NCI-H2227 treated with DMSO at 0.1 percent for 48 hours (cell line): ENCODE measurements around the gene WDR6.

Source experiments
- DNase-seq: peaks from one replicate; lab custom pipeline; 2025; lab: John Stamatoyannopoulos, UW

The WDR6 gene

GRCh38 chr3:49013738-49014660 lies 6.8 kb downstream of the WDR6 start:
- no peak for DNase-seq

DNA sequence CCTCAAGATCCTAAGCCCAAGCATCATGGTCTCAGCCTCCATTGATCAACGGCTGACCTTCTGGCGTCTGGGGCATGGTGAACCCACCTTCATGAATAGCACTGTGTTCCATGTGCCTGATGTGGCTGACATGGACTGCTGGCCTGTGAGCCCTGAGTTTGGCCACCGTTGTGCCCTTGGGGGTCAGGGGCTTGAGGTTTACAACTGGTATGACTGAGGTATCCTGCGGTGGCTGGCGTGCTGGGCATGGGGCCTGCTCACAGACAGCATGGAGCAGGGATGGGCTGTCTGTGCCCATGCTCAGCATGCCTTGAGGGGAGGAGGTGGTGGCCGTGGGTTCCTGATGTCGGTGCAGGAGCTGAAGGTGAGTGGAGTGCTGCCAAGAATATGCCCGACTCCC lies 7.9 kb downstream of the WDR6 start:
- DNase-seq: no peak

DNA sequence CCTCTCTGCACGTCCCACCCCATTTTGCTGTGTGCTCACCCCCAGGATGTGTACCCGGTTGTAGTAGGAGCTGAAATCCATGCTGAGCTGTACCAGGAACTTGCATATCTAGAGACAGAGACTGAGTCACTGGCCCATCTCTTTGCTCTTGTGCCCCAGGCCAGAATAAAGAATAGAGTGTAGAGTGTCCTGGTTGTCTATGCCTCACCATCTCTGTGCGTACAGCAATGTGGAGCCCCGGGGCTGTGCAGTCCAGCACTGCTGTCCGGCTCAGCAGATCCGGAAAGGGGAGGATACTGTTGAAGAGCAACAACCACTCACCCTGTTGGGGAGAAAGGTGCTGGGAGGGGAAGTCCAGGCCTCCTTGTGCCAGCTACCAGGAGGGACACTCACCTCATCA lies 8.6 kb downstream of the WDR6 start:
- no peak for DNase-seq

DNA sequence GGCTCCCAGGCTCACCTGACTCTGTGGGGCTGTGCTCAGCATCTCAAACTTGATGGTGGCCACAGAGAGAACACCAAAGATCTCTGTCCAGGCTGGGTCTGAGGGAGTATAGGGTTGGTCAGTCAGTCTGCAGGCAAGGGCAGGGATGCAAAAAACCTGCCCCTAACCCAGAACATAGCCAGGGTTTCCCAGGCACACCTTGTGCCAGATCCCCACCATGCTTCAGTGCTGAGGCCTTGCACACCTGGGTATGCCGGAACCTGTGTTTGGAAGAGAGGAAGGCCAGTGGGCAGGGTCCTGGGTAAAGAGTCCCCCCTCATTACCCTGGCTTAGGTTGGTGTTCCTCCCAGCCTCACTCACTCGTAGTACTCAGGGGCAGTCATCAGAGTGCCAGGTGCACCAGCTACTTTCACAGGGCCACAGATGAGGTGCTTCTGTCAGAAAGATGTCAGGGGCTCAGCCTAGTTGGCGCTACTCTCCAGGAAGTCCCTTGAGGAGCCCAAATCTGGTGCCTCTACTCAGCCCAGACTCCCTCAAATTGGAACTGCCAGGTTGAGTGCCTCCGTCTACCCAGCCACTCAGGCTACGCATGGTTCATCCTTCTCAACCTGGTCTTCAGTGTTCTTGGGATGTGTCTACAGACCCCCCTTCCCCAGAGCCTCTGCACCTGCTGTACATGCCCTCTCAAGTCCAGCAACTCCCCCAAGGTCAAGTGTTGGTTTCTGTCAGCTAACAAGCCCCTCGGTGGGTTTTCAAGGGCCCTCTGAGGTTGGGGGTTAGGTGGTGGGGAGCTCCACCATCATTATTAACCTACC lies 9.4 kb downstream of the WDR6 start:
- no peak for DNase-seq

DNA sequence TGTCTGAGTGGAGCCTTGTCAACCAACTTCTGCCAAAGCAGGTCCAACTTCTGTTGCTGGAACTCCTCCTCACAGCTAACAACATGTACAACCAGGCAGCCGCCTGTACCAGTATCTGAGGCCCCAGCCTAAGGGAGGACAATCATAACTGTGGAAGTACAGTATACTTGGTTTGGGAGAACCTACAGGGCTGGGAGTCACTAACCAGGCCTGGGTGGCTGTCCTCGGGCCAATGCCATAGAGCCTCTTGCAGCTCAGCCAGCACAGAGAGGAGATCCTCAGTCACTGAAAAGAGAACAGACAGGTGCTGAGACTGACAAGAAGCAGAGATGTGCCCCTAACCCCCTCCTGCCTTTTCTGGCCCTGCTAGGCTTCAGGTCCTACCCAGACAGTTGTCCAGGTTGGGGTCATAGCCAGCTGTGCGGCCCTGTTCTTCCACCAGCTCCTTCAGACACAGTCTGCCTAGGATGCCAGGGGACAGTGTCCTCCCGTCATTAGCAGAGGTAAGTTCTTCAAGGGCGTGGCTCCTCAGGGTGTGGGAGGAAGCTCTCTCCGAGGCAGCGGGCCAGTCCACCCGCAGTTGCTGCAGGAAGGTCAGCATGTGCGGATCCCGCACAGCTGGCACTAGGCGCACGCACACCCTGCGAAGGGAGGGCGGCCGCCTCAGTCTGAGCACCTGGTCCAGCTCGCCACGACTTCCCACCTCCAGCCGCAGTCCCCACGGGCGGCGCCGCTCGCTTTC lies 10.2 kb downstream of the WDR6 start:
- DNase-seq: no peak

DNA sequence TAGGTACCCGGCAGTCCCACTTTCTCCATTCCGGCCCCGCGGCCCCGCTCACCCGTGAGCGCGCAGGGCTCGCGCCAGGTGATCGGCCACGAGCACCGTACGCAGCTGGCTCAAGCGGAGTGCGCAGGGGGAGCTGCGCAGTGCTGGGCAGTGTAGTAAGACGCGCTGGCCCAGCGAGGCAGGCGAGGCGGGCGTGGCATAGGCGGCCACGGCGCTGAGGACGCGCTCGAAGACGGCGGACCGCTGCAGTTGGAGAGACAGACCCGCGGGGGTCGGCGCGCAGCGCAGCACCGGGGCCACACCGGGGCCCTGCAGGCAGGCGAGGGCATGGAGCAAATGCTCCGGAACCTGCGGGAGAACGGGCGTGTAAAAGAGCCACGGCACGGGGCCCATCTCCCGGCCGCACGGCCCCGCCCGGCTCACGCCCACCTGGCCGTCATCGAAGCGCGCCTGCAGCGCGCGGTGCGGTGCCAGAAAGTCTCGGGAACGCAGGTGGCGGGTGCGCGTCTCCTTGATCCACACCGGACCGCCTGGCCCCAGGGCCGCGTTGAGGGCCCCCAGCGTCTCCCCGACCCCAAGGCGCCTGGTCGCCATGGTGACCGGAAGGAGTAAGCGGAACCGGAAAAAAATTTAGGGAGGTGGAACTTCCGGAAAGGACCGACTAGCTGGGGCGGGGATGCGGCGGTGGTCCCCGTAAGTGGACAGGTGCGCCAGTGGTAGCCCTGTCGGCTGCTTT lies 10.9 kb downstream of the WDR6 start, which contains the start of gene DALRD3:
Gene DALRD3 (minus strand): TSS at position 610 of the 736 bp plus-strand sequence. CDS start 16 bp downstream, at position 594.
- peak; percentile 63 for DNase-seq

- no peak for DNase-seq
These were observed 11.5 kb downstream of the WDR6 start for GRCh38 chr3:49018707-49019006.

- DNase-seq: no peak
These were observed 12.7 kb downstream of the WDR6 start for GRCh38 chr3:49019941-49020329.

- DNase-seq: no peak
These were observed 13.4 kb downstream of the WDR6 start for GRCh38 chr3:49020330-49021212.

GRCh38 chr3:49021213-49021812 lies 14.1 kb downstream of the WDR6 start:
- peak; percentile 91 for DNase-seq

DNA sequence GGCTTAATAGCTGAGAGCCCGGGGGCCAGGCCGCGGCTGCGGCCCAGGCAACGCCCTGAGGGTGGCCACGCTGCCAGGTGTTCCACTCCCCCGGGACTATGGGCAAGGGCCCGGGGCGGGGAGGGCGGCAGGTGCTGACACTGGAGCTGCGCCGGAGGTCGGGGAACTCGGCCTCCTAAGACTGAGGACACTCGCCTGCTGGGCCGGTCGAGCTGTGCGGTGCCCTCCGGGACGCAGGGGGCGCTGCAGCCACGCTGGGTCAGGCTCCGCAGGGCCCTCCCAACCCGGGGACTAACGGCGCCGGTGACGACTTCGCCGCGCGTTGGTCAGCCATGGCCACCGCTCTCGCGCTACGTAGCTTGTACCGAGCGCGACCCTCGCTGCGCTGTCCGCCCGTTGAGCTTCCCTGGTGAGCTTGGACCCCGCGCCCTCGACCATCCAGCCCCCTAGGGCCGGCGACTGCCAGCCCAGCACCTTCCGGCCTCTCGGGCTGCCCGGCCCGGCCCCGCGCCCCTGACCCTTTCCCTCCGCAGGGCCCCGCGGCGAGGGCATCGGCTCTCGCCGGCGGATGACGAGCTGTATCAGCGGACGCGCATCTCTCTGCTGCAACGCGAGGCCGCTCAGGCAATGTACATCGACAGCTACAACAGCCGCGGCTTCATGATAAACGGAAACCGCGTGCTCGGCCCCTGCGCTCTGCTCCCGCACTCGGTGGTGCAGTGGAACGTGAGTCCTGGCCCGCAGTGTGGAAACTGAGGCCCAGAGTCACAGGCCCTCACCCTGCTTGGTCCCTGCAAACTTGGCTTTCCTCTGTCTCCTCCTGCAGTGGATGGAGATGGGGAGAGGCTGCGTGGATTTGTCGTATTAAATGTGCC lies 14.9 kb downstream of the WDR6 start, which contains the start of gene NDUFAF3:
Gene NDUFAF3 (plus strand): TSS at position 309 of the 875 bp plus-strand sequence. CDS start 24 bp downstream, at position 333.
- peak; percentile 64 for DNase-seq

- DNase-seq: no peak
These were observed 15.5 kb downstream of the WDR6 start for GRCh38 chr3:49022688-49023171.

DNA sequence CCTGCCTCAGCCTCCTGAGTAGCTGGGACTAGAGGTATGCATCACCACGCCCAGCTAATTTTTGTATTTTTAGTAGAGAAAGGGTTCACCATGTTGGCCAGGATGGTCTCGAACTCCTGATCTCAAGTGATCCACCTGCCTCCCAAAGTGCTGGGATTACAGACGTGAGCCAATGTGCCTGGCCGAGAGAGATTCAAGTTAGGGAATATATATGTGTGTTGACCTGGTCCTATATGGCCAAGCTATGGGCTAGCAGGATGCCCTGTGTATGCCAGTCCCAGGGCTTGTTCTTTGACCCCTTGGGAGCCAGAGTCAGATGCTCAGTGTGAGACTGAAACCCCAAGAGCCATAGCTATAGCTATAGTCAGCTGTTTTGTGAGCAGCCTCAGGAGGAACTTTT lies 16.6 kb downstream of the WDR6 start:
- DNase-seq: no peak

DNA sequence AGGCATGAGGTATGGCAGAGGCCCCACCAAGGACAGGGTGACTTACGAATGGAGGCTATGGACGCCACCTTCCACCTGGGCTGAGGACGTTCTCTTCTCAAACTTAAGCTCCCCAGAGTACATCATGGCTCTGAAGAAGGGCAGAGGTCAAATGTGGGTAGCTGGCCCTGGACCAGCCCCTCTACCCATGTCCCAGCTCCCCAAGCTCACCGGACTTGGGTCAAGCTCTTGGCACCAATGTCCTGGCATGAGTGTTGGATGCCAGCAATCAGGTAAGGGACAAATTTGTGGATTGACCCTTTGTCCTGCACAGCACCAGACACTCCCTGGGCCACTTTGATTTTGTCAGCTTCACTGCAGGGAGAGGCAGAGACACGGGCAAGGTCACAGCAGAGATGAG lies 17.3 kb downstream of the WDR6 start:
- no peak for DNase-seq

DNA sequence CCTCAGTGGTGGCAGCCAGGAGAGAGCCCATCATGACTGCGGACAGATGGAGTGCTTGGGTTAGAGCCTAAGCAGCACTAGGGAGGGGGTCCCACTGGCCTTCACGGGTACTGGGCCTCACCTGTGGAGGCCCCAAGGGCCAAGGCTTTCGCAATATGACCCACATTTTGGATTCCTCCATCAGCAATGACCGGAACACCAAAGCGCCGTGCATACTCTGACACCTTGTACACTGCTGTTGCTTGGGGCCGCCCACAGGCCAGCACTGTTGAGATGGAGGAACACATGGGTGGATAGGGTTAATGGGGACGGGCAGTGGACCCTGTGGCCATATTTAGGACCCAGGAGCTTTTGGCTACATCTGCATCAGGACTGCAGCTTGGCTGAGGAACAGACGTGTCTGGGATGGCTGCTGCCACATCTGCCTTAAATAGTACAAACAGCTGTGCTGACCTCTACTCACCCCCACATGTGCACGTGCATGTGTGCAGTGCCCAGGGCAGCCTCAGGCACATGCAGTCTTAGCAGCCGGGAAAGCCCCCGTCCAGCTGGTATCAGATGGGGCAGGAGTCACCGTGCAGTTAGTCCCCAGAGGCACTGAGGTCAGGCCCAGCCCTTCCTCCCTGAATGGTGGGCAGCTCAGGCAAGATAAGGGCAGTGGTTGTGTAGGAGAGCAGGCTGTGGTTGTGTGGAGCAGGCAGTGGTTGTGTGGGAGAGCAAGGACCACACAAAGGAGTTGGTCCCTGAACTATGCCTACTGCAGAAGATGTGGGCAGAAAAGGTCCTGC lies 18.0 kb downstream of the WDR6 start:
- DNase-seq: no peak

DNA sequence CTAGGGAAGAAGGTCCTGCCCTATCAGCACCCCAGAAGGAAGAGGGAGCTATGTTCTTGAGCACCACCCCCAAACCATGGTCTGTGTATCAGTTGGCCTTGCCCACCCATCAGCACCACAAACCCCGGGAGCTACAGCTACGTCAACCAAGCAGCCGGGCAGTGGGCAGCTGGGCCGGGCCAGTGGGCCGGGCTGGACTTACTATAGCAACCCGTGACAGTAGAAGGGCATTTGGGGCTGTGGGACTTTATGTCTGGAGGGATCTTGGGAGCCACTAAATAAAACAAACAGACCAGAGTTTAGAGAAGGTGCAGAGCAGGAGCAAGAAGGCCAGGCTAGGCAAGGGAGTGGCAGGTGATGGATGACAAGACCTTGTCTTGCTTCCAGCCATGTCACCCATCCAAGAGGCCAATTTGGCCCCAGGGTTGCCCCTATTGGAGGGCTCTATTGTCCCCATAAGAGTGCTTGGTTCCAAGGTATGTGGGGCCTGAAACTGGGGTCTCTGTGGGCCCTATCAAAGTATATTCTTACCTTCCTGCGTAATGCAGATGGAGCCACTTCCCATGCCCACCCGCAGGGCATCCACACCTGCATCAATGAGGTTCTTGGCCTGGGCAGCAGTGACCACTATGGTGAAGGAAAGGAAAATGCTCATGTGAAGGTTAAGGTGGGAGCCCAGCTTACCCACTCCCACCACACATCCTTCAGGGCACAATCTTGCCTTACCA lies 18.8 kb downstream of the WDR6 start:
- DNase-seq: no peak

- no peak for DNase-seq
These were observed 19.3 kb downstream of the WDR6 start for GRCh38 chr3:49026536-49026935.
